HCT116 (cell line): Measurements from ENCODE around the gene SLC12A5. TPM values are rescaled to one million over a fixed set of nuclear protein-coding genes. Genes with fewer than 3 reads are reported as not detected.

Source experiments
- ATAC-seq: fragments of 200-7000 bp; cut with Tn5 transposase; 2 replicates; pipeline ENCODE4 v1.9.1; 2020; ENCODE audit warnings: mild to moderate bottlenecking, moderate library complexity
- BruUV-seq: library from RNA; stranded (reverse); fragments of 400-500 nt; replicated peaks from 2 replicates; lab custom pipeline; 2021; lab: Mats Ljungman, UMichigan
- CTCF ChIA-PET: fragments of 300-600 bp; sonication (Branson Sonifier 250); formaldehyde crosslinking; loops from one replicate; lab custom pipeline; 2021; ENCODE audit warnings: antibody characterized with exemption; lab: Charles Lee
- POLR2A ChIA-PET: fragments of 300-600, 350-600 bp; sonication (Branson Sonifier 250); formaldehyde crosslinking; loops from one replicate; lab custom pipeline; 2021; ENCODE audit warnings: antibody characterized with exemption; lab: Charles Lee
- RAD21 ChIA-PET, 2 experiments: fragments of 300-600 bp; sonication (Branson Sonifier 250); formaldehyde crosslinking; loops; one replicate each; lab custom pipeline; 2023; ENCODE audit warnings: low total read pairs in 2 of 2; ENCODE audit not compliant: uncharacterized antibody in 2 of 2, unreplicated experiment in 2 of 2, low non-redundant PET in 1 of 2; lab: Charles Lee
- DNase-seq: peaks from one replicate; pipeline ENCODE4 v3.0.0-alpha.2; 2010; ENCODE audit warnings: low read depth, low spot score
- H2AFZ ChIP-seq: fragments of 200-600 bp; shearing (Covaris generic), sonication (generic); 2 replicates; pipeline ENCODE4 v1.6.1; 2017; ENCODE audit warnings: low read depth, mixed run types, mixed read lengths, antibody characterized with exemption, low read length; ENCODE audit not compliant: poor library complexity, severe bottlenecking
- H3K27ac ChIP-seq: 2 replicates; pipeline ENCODE4 v1.5.1; 2012; ENCODE audit warnings: low read depth, low read length
- H3K27me3 ChIP-seq: fragments of 200-600 bp; sonication (generic); 2 replicates; pipeline ENCODE4 v1.6.1; 2016; ENCODE audit warnings: mixed run types, low read length, mixed read lengths; ENCODE audit not compliant: insufficient read depth
- H3K36me3 ChIP-seq, 2 experiments: fragments of 200-500 bp in 1 of 2; fragments of 200-600 bp in 1 of 2; sonication (Bioruptor generic) in 1 of 2; sonication (generic) in 1 of 2; 2 replicates each; pipeline versions ENCODE4 v1.5.1 to v1.6.1; 2014 to 2016; ENCODE audit warnings: low read length in 2 of 2, inconsistent platforms in 1 of 2, mixed read lengths in 1 of 2, mixed run types in 1 of 2; ENCODE audit not compliant: insufficient read depth in 2 of 2, control insufficient read depth in 1 of 2
- H3K4me1 ChIP-seq, 2 experiments: fragments of 200-600 bp in 1 of 2; sonication (generic) in 1 of 2; 2 replicates each; pipeline versions ENCODE4 v1.5.1 to v1.6.1; 2012 to 2017; ENCODE audit warnings: low read length in 2 of 2, inconsistent platforms in 1 of 2, mild to moderate bottlenecking in 1 of 2, mixed read lengths in 1 of 2, mixed run types in 1 of 2, moderate library complexity in 1 of 2; ENCODE audit not compliant: insufficient read depth in 2 of 2, control insufficient read depth in 1 of 2
- H3K4me2 ChIP-seq: fragments of 200-600 bp; sonication (generic); 2 replicates; pipeline ENCODE4 v1.6.1; 2017; ENCODE audit warnings: mixed run types, low read length, mixed read lengths
- H3K4me3 ChIP-seq, 2 experiments: fragments of 200-600 bp in 1 of 2; sonication (generic) in 1 of 2; replicated peaks in 1 of 2; 2 replicates each; pipeline ENCODE4 v1.5.1; 2011 to 2016; ENCODE audit warnings: low read length in 2 of 2, control low read depth in 1 of 2, low read depth in 1 of 2, mild to moderate bottlenecking in 1 of 2, mixed read lengths in 1 of 2, mixed run types in 1 of 2
- H3K79me2 ChIP-seq: fragments of 200-600 bp; sonication (generic); 2 replicates; pipeline ENCODE4 v1.6.1; 2017; ENCODE audit warnings: mild to moderate bottlenecking, mixed run types, low read length, moderate library complexity, mixed read lengths; ENCODE audit not compliant: insufficient read depth
- H3K9ac ChIP-seq: fragments of 200-600 bp; sonication (generic); 2 replicates; pipeline ENCODE4 v1.6.1; 2016; ENCODE audit warnings: low read length, mixed read lengths
- H3K9me2 ChIP-seq: fragments of 200-600 bp; sonication (generic), shearing (Covaris generic); 2 replicates; pipeline ENCODE4 v1.6.1; 2017; ENCODE audit warnings: mixed run types, mild to moderate bottlenecking, moderate library complexity; ENCODE audit not compliant: insufficient read depth
- H3K9me3 ChIP-seq, 2 experiments: fragments of 200-500 bp in 1 of 2; fragments of 200-600 bp in 1 of 2; sonication (Bioruptor generic) in 1 of 2; sonication (generic) in 1 of 2; 2 replicates each; pipeline ENCODE4 v1.6.1; 2014 to 2017; ENCODE audit warnings: low read length in 2 of 2, mixed read lengths in 2 of 2, inconsistent platforms in 1 of 2, low read depth in 1 of 2, mild to moderate bottlenecking in 1 of 2, mixed run types in 1 of 2, moderate library complexity in 1 of 2; ENCODE audit not compliant: control insufficient read depth in 1 of 2, insufficient read depth in 1 of 2
- H4K20me1 ChIP-seq: fragments of 200-600 bp; sonication (generic), shearing (Covaris generic); 2 replicates; pipeline ENCODE4 v1.6.1; 2017; ENCODE audit warnings: mixed run types, mild to moderate bottlenecking, moderate library complexity; ENCODE audit not compliant: insufficient read depth
- CBX3 ChIP-seq: IDR thresholded peaks from 2 replicates; pipeline ENCODE4 v1.6.1; 2012; ENCODE audit warnings: low read depth
- CEBPB ChIP-seq: IDR thresholded peaks from 2 replicates; pipeline ENCODE4 v1.6.1; 2012; ENCODE audit warnings: low read depth
- EGR1 ChIP-seq: IDR thresholded peaks from 2 replicates; pipeline ENCODE4 v1.6.1; 2012; ENCODE audit warnings: low read depth
- EZH2phosphoT487 ChIP-seq: fragments of 200-600 bp; IDR thresholded peaks from 2 replicates; pipeline ENCODE4 v1.6.1; 2018; ENCODE audit warnings: antibody characterized with exemption, borderline replicate concordance
- FOSL1 ChIP-seq: IDR thresholded peaks from 2 replicates; pipeline ENCODE4 v1.6.1; 2012; ENCODE audit warnings: low read depth
- JUND ChIP-seq: IDR thresholded peaks from 2 replicates; pipeline ENCODE4 v1.6.1; 2012
- MAX ChIP-seq: IDR thresholded peaks from 2 replicates; pipeline ENCODE4 v1.6.1; 2012
- POLR2A ChIP-seq: IDR thresholded peaks from 2 replicates; pipeline ENCODE4 v1.7.0; 2011; ENCODE audit warnings: borderline replicate concordance; ENCODE audit not compliant: insufficient read depth, insufficient read length; ENCODE audit errors: extremely low read depth
- POLR2AphosphoS5 ChIP-seq: IDR thresholded peaks from 2 replicates; pipeline ENCODE4 v1.6.1; 2011; ENCODE audit warnings: mild to moderate bottlenecking, low read depth, low read length, moderate library complexity
- RAD21 ChIP-seq: IDR thresholded peaks from 2 replicates; pipeline ENCODE4 v1.6.1; 2012; ENCODE audit warnings: low read depth, mild to moderate bottlenecking
- REST ChIP-seq: IDR thresholded peaks from 2 replicates; pipeline ENCODE4 v1.6.1; 2012; ENCODE audit warnings: low read depth
- SIN3A ChIP-seq: IDR thresholded peaks from 2 replicates; pipeline ENCODE4 v1.6.1; 2012; ENCODE audit warnings: low read depth
- SRF ChIP-seq: IDR thresholded peaks from 2 replicates; pipeline ENCODE4 v1.6.1; 2012; ENCODE audit warnings: low read depth
- TCF7L2 ChIP-seq: IDR thresholded peaks from 2 replicates; pipeline ENCODE4 v1.7.0; 2011; ENCODE audit warnings: borderline replicate concordance, inconsistent platforms; ENCODE audit not compliant: insufficient read depth, insufficient read length; ENCODE audit errors: extremely low read depth
- YY1 ChIP-seq: IDR thresholded peaks from 2 replicates; pipeline ENCODE4 v1.6.1; 2011; ENCODE audit warnings: low read length, low read depth, moderate library complexity, mild to moderate bottlenecking; ENCODE audit not compliant: insufficient replicate concordance; ENCODE audit errors: extremely low read depth
- ZFX ChIP-seq: fragments of 450-650 bp; IDR thresholded peaks from 2 replicates; pipeline ENCODE4 v1.6.1; 2017
- ZNF274 ChIP-seq: fragments of 200-500 bp; sonication (Bioruptor generic); IDR thresholded peaks from 2 replicates; pipeline ENCODE4 v1.6.1; 2014; ENCODE audit warnings: mild to moderate bottlenecking, low read depth, low read length, inconsistent platforms
- intact Hi-C: fragments of 100-400 bp; cut with micrococcal nuclease; formaldehyde crosslinking; loops from 2 replicates; pipeline ENCODE4 v1.10.0; 2022
- total RNA-seq: library from RNA; stranded (reverse); gene quantifications from one replicate; pipeline ENCODE4 v1.2.1, GENCODE V29; 2021; ENCODE audit not compliant: unreplicated experiment

The SLC12A5 gene
- total RNA-seq, 1 experiment from 2014 or later = 1.9 TPM

GRCh38 chr20:46102940-46103339 is 73.9 kb downstream of the SLC12A5 start:
- RAD21 ChIA-PET = no interaction called here
- Histone ChIP-seq H3K27ac (no peak overlapping the region), H3K36me3 (no peaks in the 10 kb centered on the region), H3K9ac (no peak overlapping the region), H3K4me1 (no peaks in the 10 kb centered on the region), H2AFZ (no peak overlapping the region), H3K27me3 (no peaks in the 10 kb centered on the region), H4K20me1 (no peaks in the 10 kb centered on the region), H3K9me3 (no peaks in the 10 kb centered on the region), H3K4me3 (no peak overlapping the region), H3K9me2 (no peaks in the 10 kb centered on the region), H3K4me2 (no peak overlapping the region), H3K79me2 (no peaks in the 10 kb centered on the region)
- intact Hi-C loops = no loop called here
- no peak for DNase-seq
- TF ChIP-seq EZH2phosphoT487 (no peak), FOSL1 (no peak), MAX (no peak), ZFX (no peak), TCF7L2 (no peak), POLR2A (no peak), ZNF274 (no peak), CEBPB (no peak), YY1 (no peak), SRF (no peak), RAD21 (no peak), EGR1 (no peak), JUND (no peak), POLR2AphosphoS5 (no peak), SIN3A (no peak), CBX3 (no peak), REST (no peak)
- POLR2A ChIA-PET = no interaction called here
- no peak for ATAC-seq
- no TSS peak for BruUV-seq
- CTCF ChIA-PET = no interaction called here
